HTERT RPE-1 (cell line): ENCODE results near the gene SOCS4.
"Not testable (repeated sequence)": the region's sequence is repeated elsewhere in the genome, so short reads cannot be mapped to it uniquely, and the experiment has no call there.

Source experiments
- in situ Hi-C: fragments of 300-500 bp; cut with MboI; formaldehyde crosslinking; loops from 4 replicates; pipeline ENCODE4 v1.14.3; 2020; ENCODE audit warnings: low sequenced_read_pairs

Gene SOCS4, protein sequence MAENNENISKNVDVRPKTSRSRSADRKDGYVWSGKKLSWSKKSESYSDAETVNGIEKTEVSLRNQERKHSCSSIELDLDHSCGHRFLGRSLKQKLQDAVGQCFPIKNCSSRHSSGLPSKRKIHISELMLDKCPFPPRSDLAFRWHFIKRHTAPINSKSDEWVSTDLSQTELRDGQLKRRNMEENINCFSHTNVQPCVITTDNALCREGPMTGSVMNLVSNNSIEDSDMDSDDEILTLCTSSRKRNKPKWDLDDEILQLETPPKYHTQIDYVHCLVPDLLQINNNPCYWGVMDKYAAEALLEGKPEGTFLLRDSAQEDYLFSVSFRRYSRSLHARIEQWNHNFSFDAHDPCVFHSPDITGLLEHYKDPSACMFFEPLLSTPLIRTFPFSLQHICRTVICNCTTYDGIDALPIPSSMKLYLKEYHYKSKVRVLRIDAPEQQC

DNA sequence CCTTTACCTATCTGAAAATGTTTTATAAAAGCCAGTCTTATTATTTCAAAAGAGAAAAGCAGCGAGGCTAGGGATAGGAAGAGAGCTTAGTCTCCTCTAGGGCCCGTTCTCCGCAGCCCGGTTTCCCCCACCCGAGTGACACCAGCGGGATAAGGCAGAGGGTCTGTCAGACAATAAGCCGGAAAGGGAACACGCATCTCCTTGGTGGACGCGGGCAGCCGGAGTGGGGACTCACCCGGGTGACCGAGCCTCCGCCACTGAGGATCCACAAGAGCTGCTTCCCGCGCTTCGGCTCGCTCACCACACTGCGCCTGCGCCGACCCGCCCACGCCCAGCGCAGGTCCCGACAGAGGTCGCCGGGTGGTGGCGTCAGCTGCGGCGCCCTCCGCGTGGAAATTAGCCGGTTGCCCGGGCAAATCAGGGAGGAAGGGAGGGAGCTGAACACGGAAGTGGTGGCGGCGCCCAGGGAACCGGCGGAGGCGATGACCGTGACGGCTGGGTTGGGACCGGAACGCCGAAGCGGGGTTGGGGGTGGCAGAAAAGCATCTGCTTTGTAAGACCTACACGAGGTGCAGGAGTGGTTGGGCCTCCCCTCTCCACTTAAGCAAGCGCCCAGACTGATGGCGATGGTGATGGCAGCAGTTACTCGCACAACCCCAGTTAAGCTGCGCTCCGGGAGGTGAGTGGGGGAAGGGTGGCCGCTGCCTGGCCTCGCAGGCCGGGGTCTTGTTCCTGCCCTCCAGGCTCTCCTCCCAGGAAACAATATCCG lies at the start of gene SOCS4, which contains the start of gene WDHD1:
SOCS4 (plus strand) TSS at position 444 of the 769 bp plus-strand sequence. CDS start 15,806 bp downstream, outside the sequence.
WDHD1 (minus strand) TSS at position 307 of the 769 bp plus-strand sequence. CDS start 312 bp downstream, outside the sequence.
- in situ Hi-C loops = no loop called here

GRCh38 chr14:54979039-54979438 lies 48.0 kb upstream of the SOCS4 start:
- in situ Hi-C loops = no loop called here

DNA sequence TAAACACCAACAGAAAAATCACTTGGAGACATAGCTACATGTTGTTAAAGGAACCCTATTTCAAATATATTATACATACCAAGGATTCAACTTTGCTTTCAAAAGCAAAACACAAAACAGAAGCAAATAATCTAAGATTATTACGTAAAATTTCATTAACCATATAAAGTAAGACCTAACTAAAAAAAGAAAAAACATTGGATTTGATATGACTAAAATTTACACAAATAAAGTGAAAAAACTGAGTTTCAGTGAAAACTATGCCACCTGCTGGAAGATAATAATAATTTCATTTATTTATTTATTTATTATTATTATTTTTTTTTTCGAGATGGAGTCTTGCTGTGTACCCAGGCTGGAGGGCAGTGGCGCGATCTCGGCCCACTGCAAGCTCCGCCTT lies 45.3 kb upstream of the SOCS4 start:
- in situ Hi-C loops = no loop called here

DNA sequence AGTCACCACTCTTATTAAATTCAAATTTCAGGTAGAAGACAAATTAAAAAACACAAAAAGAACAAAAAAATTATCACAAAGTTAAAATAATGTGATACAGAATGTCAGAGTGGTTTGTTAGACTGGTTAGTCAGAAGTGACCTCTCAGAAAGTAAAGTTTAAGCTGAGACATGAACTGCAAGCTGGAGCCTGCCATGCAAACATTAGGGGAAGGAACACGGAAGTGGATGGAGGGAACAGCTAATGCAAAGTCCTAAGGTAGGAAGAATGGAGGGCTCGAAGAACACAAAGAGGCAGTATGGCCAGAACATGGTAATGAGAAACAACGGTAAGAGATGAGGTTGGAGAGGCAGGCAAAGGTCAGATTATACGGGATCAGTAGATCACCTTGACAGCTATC lies 41.9 kb upstream of the SOCS4 start:
- in situ Hi-C loops = no loop called here

GRCh38 chr14:55000381-55000780 lies 26.7 kb upstream of the SOCS4 start:
- in situ Hi-C loops = no loop called here

DNA sequence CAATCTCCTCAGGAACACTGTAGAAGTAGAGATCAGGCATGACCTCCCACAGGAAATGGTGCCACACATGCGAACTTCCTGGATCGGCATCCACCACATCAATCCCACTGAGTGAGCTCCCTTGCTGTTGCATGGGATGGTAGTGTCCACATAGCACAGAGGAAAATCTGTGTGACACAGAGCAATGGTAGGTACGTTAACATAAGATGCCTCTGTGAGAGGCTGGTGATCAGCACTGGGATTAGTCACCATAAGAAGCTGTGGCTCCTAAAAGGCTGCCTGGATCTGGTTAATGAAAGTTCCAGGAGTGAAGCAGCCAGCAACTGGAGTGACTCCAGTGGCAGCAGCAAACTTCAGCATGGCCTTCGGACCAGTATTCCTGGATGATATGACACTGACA lies 22.0 kb upstream of the SOCS4 start:
- in situ Hi-C loops = no loop called here

DNA sequence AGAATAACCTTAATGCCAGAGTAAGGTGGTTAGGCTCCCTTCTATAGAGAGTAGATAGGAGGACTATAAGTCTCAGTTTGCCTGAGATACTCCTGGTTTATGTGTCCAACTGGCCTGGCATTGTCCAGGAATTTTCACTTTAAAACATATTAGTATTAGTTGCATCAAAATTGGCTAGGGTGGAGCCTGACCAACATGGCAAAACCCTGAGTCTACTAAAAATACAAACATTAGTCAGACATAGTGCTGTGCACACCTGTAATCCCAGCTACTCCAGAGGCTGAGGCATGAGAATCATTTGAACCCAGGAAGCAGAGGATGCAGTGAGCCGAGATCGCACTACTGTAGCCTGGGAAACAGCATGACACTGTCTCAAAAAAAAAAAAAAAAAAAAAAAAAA lies 12.0 kb upstream of the SOCS4 start:
- in situ Hi-C loops = no loop called here

GRCh38 chr14:55019968-55020554 lies 7.0 kb upstream of the SOCS4 start:
- in situ Hi-C loops = no loop called here

DNA sequence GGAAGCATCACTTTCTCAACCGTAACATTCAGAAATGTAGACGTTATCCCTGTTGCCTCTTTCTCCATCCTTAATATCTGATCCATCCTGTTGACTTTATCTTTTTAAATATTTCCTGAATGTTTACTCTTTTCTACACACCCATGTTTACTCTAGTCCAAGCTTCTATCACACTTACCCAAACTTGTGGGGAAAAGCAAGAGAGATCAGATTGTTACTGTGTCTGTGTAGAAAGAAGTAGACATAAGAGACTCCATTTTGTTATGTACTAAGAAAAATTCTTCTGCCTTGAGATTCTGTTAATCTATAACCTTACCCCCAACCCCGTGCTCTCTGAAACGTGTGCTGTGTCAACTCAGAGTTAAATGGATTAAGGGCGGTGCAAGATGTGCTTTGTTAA lies 2.7 kb upstream of the SOCS4 start:
- in situ Hi-C loops = not testable (repeated sequence)

GRCh38 chr14:55025948-55026347 lies 1.1 kb upstream of the SOCS4 start:
- in situ Hi-C loops = no loop called here

- in situ Hi-C loops = no loop called here
Observed at GRCh38 chr14:55026441-55026792, 619 bp upstream of the SOCS4 start.

GRCh38 chr14:55028066-55028465 lies 1.0 kb downstream of the SOCS4 start:
- in situ Hi-C loops = no loop called here

DNA sequence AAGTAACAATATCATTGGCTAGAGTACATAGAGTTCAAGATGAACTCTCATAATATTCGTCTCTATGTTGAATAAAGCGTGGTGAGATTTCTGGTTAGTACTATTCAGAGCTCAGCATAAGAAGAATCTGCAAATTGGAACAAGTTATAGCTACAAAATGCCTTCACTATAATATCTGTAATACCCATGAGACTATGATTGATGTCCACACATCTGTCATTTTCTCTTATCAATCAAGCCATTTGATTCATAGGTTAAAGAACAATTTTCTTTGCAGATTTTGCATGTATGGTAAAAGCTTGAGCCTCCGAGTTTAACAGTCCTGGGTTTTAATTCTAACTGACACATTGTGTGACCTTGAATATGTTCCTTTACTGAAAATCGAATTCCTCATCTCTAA lies 1.4 kb downstream of the SOCS4 start:
- in situ Hi-C loops = no loop called here

DNA sequence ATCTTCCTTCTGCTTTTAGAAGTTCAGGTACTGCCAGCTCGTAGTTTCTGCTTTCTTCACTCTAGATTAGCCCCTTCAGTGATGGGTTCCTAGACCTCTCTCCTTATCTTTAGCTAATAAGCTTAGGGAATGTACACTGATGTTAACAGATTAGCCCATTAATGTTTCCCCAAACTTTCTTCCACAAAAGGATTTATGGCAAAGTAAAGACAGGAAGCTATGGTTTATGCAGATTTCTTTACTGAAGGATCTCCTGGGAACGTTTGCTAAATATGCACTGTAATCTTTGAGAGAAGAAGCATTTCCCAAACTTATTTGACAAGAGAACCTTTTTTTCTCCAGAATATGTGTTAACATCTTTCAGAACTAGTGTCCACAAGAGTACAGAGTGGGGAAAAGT lies 4.2 kb downstream of the SOCS4 start:
- in situ Hi-C loops = no loop called here

GRCh38 chr14:55037995-55038394 lies 11.0 kb downstream of the SOCS4 start:
- in situ Hi-C loops = not testable (repeated sequence)

DNA sequence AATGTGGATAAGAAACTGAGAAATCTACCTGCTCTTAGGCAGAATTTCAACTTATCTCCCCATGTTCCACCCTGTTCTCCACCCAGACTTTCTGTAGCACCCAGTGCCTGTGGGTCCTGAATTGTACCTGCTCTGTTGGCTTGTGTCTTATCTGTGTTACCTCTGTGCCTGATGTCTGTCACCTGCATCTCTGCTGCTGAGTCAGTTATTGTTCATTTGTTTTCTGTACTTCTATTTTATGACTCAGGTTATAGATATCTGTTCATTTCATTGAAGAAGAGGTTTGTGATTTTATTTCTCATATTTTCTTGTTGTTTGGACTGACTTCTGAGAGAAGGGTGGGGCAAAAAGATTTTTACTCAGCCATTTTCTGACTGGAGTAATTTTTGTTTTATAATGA lies 11.7 kb downstream of the SOCS4 start:
- in situ Hi-C loops = no loop called here

- in situ Hi-C loops = no loop called here
Observed at GRCh38 chr14:55043528-55043927, 16.5 kb downstream of the SOCS4 start.

DNA sequence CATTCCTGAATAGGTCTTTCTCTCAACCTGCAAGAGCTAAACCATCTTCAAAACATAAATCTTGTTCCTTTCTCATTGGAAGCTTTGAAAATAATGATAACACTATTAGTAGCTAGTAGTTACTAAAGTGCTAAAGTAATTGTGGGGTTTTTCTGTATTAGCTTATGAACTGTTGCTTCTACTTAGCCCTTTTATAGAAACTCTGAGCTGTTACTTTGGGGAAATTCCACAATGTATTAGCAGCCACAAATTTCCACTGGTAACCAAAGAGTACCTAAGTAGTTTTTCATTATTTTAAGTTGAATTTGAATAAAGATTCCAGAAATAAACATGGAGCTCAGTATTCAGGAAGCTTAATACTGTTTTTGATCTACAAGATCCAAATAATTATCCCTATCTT lies 18.1 kb downstream of the SOCS4 start:
- in situ Hi-C loops = no loop called here

GRCh38 chr14:55047301-55048053 lies 20.4 kb downstream of the SOCS4 start:
- in situ Hi-C loops = no loop called here

- in situ Hi-C loops = no loop called here
Observed at GRCh38 chr14:55048900-55049436, 21.9 kb downstream of the SOCS4 start.

DNA sequence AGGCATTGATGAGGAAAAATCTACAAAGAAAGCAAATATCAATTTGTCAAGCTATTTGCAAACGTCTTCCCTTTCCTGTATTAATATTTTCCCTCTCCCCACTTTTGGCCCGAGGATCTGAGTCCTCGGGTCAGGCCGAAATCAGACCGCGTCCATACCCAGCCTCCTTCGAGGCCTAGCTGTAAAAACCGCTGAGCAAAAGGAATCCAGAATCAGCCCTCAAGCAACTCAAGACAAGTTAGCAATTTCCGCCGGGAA lies 24.1 kb downstream of the SOCS4 start:
- in situ Hi-C loops = no loop called here
